ENCODE measurements around the gene PYGB. TPM values are rescaled to one million over a fixed set of nuclear protein-coding genes. Genes with fewer than 3 reads are reported as not detected.

Gene PYGB
- total RNA-seq, 2 donors from 2014 or later = 211 to 295 TPM

DNA sequence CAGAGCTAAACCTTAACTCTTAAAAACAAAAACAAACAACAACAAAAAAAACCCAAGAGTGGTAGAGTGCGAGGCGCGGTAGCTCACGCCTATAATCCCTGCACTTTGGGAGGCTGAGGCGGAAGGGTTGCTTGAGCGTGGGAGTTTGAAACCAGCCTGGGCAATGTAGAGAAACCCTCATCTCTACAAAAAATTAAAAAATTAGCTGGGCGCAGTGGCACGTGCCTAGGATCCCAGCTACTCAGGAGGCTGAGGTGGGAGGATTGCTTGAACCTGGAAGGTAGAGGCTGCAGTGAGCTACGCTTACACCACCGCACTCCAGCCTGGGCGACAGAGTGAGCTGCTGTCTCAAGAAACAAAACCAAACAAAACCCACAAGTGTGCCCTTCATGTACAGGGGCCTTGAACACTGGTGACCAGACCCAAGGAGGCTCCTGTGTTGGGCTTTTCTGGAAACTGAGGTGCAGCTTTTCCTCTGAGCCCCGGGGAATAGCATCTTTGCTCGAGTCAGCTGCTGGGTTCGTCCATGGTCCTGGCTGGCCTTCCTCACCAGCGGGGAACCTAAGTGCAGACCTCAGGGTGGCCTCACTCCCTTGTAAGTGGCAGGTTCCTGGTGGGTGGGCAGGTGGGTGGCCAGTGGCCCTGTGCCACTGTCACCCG lies 39.9 kb downstream of the PYGB start:
- H3K27ac ChIP-seq = no peak overlapping the region
- H3K36me3 ChIP-seq = peaks cover 30% of the 10 kb centered on the region
- no peak overlapping the region for H3K4me3 ChIP-seq
- H3K9me3 ChIP-seq = no peaks in the 10 kb centered on the region
- H3K27me3 ChIP-seq = no peaks in the 10 kb centered on the region
- TF ChIP-seq, protein P1, sequence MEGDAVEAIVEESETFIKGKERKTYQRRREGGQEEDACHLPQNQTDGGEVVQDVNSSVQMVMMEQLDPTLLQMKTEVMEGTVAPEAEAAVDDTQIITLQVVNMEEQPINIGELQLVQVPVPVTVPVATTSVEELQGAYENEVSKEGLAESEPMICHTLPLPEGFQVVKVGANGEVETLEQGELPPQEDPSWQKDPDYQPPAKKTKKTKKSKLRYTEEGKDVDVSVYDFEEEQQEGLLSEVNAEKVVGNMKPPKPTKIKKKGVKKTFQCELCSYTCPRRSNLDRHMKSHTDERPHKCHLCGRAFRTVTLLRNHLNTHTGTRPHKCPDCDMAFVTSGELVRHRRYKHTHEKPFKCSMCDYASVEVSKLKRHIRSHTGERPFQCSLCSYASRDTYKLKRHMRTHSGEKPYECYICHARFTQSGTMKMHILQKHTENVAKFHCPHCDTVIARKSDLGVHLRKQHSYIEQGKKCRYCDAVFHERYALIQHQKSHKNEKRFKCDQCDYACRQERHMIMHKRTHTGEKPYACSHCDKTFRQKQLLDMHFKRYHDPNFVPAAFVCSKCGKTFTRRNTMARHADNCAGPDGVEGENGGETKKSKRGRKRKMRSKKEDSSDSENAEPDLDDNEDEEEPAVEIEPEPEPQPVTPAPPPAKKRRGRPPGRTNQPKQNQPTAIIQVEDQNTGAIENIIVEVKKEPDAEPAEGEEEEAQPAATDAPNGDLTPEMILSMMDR (IDR thresholded peaks at IDR 0.05) = no peak
- no peak for DNase-seq
- intact Hi-C loops (cut with DNase I) = no loop called here
- H3K4me1 ChIP-seq = no peaks in the 10 kb centered on the region
- no peak overlapping the region for H3K9ac ChIP-seq (ENCODE audit: low read depth in 2 of 2, low read length in 2 of 2)

DNA sequence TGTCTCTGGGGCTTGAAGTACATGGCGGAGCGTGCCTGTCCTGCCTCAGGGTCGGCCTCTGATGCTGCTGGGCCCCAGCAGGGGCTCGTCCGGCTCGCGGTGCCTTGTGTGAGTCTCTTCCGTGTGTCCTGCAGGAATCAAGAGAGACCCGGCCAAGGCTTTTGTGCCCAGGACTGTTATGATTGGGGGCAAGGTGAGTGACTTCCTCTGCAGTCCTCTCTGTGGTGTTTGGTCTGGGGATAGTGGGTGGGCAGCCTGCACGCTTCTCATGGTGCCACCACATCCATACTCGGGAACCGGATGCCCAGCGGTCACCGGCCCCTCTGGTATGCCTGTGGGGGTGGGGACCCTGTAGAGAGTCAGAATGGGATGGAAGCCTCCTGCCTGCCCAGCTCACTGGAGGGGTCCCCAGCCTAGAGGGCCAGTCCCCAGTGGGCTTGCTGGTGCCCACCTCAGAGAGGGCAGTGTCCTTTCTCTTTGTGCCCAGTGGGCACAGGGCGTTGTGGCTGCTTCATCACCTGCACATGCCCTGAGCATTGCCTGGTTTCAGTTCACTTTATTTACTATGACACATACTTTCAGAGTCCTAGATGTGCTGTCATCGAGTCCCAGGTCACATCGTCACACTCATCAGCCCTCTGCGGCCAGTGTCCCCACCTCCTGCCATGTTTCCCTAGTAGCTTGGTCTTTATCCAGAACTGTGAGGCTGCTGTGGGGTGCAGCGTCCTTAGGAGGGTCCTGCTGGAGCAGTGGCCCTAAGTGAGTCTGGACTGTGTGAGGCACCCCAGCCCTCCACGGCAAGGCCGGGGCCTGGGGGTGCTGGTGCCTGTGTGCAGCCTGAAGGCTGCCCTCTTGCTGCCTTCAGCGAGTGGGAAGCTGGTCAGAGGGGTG lies 40.7 kb downstream of the PYGB start:
- H3K9me3 ChIP-seq = no peaks in the 10 kb centered on the region
- no peaks in the 10 kb centered on the region for H3K4me1 ChIP-seq
- peaks cover 32% of the 10 kb centered on the region for H3K36me3 ChIP-seq
- DNase-seq = no peak
- TF ChIP-seq, protein P1 (IDR thresholded peaks at IDR 0.05) = no peak
- H3K27me3 ChIP-seq = no peaks in the 10 kb centered on the region
- no peak overlapping the region for H3K27ac ChIP-seq
- no peak overlapping the region for H3K4me3 ChIP-seq
- intact Hi-C loops (cut with DNase I) = no loop called here
- H3K9ac ChIP-seq (ENCODE audit: low read depth in 2 of 2, low read length in 2 of 2) = no peak overlapping the region

DNA sequence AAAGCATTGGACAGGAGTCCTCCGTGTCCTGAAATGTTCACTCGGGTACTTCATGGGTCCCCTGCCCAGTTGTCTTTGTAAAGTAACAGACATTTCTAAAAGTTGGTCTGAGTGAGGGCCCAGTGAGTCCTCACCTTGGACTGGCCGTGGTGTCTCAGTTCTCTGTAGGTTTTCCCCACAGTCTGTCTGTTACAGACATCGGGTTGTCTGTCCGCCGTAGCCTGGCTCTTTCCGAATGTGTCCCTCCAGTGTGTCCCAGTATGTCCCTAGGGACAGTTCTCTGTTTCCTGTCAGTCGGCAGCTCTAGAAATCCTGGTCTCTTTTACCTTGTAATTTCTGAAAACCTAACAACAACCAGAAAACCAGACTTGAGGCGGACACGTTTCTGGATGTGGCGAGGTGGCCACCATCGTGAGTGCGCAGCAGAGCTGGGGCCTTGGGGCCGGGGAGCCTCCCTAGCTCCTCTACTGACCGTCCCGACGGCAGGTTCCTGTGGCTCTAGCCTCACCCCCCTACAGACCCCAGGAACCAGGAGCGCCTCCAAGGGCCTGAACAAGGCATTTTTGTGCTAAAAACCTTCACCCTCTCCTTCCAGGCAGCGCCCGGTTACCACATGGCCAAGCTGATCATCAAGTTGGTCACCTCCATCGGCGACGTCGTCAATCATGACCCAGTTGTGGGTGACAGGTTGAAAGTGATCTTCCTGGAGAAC lies 42.2 kb downstream of the PYGB start:
- intact Hi-C loops (cut with DNase I) = no loop called here
- DNase-seq = no peak

DNA sequence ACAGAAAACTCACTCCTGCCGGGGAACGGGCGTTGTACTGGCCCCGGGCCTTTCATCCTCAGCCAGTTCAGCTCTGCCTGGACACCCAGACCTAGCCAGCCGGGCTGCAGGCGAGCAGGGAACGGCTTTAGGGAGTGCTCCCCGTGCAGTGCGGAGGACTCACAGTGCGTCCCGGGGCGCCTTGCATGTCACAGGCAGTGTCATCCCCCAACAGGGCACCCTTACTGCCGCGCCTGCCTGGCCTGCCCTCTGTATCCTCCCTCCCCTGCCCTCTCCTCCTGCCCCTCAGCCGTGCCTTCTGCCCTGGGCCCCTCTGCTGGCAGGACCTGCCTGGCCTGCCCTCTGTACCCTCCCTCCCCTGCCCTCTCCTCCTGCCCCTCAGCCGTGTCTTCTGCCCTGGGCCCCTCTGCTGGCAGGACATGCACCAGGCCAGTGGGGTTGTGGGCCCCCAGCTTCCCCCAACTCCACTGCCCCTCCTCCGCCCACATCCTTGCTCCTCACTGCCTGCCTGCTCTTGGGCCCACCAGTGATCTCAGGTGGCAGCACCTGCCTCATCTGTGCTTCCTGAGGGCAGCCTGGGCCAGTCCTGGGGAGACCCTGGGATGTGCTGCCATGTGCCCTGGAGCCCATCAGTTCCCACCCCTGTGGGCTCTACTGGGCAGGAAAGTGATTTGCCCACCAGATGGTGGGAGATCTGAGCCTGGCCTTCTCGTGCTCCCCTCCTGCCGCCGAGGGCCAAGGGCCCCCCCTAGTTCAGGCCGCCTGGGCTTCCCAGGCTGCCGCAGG lies 43.0 kb downstream of the PYGB start:
- no peak for DNase-seq
- Histone ChIP-seq H3K27me3 (no peaks in the 10 kb centered on the region), H3K36me3 (peaks cover 25% of the 10 kb centered on the region), H3K9me3 (no peaks in the 10 kb centered on the region), H3K9ac (ENCODE audit: low read depth in 2 of 2, low read length in 2 of 2) (no peak overlapping the region), H3K27ac (no peak overlapping the region), H3K4me1 (no peaks in the 10 kb centered on the region), H3K4me3 (no peak overlapping the region)
- intact Hi-C loops (cut with DNase I) = no loop called here
- TF ChIP-seq, protein P1 (IDR thresholded peaks at IDR 0.05) = no peak

More for the DNA sequence above, 42.2 kb downstream of the PYGB start:
- Histone ChIP-seq H3K4me3 (no peak overlapping the region), H3K4me1 (no peaks in the 10 kb centered on the region), H3K27me3 (no peaks in the 10 kb centered on the region), H3K27ac (no peak overlapping the region), H3K9me3 (no peaks in the 10 kb centered on the region), H3K9ac (ENCODE audit: low read depth in 2 of 2, low read length in 2 of 2) (no peak overlapping the region), H3K36me3 (peaks cover 27% of the 10 kb centered on the region)
- TF ChIP-seq, protein P1 (IDR thresholded peaks at IDR 0.05) = no peak
